GM10266 (cell line): ENCODE measurements around the gene GMEB1.
"Not testable (repeated sequence)": the region's sequence is repeated elsewhere in the genome, so short reads cannot be mapped to it uniquely, and the experiment has no call there.

Source experiments
- DNase-seq: peaks from one replicate; pipeline ENCODE4 v3.0.0; 2012; ENCODE audit errors: extremely low spot score
- TF ChIP-seq, protein P1 (sequence below): IDR thresholded peaks from 2 replicates; pipeline ENCODE4 v1.5.1; 2012; ENCODE audit warnings: mild to moderate bottlenecking, low read depth; ENCODE audit not compliant: control insufficient read depth, insufficient read depth; ENCODE audit errors: missing control alignments

Gene GMEB1

DNA sequence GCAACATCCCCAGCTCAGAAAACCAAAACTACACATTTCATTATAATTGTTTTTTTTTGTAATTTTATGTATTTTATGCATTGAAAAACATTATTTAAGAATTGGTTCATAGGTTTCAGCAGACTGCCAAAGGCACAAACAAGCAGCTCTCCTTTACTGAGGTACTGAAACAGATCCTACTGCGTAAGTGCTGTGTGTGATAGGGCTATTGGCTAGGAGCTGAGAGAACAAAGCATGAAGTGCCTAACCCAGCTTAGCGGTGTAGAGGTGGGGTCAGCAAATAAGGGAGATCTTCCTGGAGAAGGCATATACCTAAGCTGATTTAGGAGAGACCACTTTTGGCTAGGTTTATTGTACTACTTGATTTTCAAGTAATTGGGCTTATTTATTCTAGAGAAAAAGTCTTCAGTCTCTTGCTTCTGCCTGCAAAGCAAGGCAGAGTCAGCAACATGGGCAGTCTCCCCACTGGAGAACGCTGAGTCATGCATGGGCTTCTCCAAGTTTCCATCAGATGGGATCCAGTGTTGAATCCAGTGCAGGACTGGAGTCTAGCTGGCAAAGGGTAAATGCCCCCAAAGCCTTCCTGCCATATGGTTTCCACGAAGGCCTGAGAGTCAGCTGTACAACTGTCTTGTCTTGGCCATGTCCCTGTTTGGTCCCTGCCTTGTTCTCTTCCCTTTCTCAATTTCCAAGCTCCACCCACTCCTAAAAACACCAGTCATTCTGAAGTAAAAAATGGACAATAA, 50.2 kb downstream of the GMEB1 start:
- TF ChIP-seq, protein P1, sequence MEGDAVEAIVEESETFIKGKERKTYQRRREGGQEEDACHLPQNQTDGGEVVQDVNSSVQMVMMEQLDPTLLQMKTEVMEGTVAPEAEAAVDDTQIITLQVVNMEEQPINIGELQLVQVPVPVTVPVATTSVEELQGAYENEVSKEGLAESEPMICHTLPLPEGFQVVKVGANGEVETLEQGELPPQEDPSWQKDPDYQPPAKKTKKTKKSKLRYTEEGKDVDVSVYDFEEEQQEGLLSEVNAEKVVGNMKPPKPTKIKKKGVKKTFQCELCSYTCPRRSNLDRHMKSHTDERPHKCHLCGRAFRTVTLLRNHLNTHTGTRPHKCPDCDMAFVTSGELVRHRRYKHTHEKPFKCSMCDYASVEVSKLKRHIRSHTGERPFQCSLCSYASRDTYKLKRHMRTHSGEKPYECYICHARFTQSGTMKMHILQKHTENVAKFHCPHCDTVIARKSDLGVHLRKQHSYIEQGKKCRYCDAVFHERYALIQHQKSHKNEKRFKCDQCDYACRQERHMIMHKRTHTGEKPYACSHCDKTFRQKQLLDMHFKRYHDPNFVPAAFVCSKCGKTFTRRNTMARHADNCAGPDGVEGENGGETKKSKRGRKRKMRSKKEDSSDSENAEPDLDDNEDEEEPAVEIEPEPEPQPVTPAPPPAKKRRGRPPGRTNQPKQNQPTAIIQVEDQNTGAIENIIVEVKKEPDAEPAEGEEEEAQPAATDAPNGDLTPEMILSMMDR = no peak
- DNase-seq = no peak

- DNase-seq = no peak
- TF ChIP-seq, protein P1 = no peak
Measured at GRCh38 chr1:28719332-28719619, 50.7 kb downstream of the GMEB1 start.

DNA sequence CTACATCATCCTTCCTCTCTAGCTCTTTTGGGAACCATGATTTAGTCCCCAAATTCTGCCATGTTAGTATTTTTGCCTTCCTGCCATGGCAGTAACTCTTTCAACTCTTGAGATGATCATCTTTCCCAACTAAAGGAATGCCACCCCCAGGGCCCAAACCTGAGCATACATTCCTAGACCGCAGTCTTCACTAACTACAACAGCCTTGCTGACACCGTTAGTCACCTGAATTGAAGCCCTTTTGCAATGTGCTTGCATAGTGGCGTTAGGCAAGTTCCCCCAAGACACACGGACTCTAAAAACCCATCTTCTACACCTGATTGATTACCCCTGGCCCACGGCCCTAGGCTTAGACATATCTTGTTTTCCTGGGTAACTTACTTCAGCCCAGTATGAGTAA, 51.8 kb downstream of the GMEB1 start:
- DNase-seq = no peak
- TF ChIP-seq, protein P1 = no peak

DNA sequence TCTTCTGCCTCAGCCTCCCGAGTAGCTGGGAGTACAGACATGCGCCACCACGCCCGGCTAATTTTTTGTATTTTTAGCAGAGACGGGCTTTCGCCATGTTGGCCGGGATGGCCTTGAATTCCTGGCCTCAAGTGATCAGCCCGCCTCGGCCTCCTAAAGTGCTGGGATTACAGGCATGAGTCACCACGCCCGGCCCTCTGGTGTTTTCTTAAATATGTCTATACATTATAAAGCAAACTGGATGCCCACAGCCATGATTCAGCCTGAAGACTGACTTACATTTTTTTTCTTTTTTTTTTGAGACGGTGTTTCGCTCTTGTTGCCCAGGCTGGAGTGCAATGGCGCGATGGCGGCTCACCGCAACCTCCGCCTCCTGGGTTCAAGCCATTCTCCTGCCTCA, 53.3 kb downstream of the GMEB1 start:
- DNase-seq = not testable (repeated sequence)

DNA sequence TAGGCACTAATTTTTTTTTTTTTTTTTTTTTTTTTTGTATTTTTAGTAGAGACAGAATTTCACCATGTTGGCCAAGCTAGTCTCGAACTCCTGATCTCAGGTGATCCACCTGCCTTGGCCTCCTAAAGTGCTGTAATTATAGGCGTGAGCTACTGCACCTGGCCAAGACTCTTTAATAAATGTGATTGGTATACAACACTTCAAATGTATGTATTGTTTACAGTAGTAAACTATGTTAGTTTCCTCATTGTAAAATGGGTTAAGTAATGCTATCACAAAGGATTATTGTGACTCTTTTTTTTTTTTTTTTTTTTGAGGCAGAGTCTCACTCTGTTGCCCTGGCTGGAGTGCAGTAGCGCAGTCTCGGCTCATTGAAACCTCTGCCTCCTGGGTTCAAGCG, 56.8 kb downstream of the GMEB1 start:
- not testable (repeated sequence) for DNase-seq

DNA sequence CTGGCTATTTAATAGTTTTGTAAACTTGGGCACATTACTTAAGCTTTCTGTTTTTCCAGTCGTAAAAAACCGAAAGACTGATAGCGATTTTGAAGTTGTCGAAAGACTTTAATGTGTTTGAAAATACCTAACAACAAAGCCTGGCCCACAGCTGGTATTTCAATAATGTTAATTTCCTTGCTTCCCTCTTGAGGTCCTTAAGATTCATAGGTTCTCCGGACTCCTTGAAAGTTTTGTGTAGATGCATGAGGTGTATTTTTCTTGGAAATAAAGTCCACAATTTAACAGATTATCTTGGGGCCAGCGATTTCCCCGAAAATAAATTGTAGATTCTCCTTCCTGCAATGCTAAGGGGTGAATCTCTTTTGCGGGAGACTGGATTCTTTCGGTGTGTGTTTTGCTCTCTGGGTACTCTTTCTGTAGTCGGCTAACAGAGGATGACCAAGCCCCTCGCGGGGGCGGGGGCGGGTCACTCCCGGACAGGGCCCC, 67.4 kb downstream of the GMEB1 start:
- DNase-seq = no peak
- TF ChIP-seq, protein P1 = no peak

GRCh38 chr1:28736450-28737306, 68.1 kb downstream of the GMEB1 start, which contains the start of gene YTHDF2:
Gene YTHDF2, plus strand, starts transcription at chr1:28736940. Its CDS starts 181 bp downstream, at chr1:28737121.
- peak; percentile 93 for DNase-seq
- TF ChIP-seq, protein P1 = peak; percentile 95
